HepG2 (cell line): ENCODE data around the gene ZNF730. TPM values are rescaled to one million over a fixed set of nuclear protein-coding genes. Genes with fewer than 3 reads are reported as not detected.

Experiments used
- ATAC-seq: fragments of 200-7000 bp; cut with Tn5 transposase; 3 replicates; pipeline ENCODE4 v1.9.1; 2020; ENCODE audit warnings: mild to moderate bottlenecking, moderate library complexity
- BruUV-seq: library from RNA; stranded (reverse); fragments of 400-500 nt; replicated peaks from 2 replicates; lab custom pipeline; 2021; lab: Mats Ljungman, UMichigan
- CTCF ChIA-PET: fragments of 300-600 bp; formaldehyde crosslinking; extraction: SDS; loops from one replicate; lab custom pipeline; 2021; ENCODE audit warnings: low total read pairs, inconsistent platforms, low intra/inter-chr PET ratio; lab: Yijun Ruan, JAX
- POLR2A ChIA-PET: fragments of 350-600 bp; sonication (Branson Sonifier 250); formaldehyde crosslinking; loops from one replicate; lab custom pipeline; 2020; ENCODE audit warnings: antibody characterized with exemption, inconsistent platforms; lab: Yijun Ruan, JAX
- DNase-seq: peaks from one replicate; pipeline ENCODE4 v3.0.0-alpha.2; 2015; ENCODE audit warnings: low spot score
- FAIRE-seq: peaks from 3 replicates; lab custom pipeline; 2011; peaks lifted over from hg19 to GRCh38; lab: Jason Lieb, UNC
- H2AFZ ChIP-seq: one replicate; pipeline ENCODE4 v1.6.1; 2011; ENCODE audit warnings: low read length, inconsistent platforms
- H3K27ac ChIP-seq: fragments of 300-600 bp; 3 replicates; pipeline ENCODE4 v1.8.0; 2011; ENCODE audit warnings: mixed run types, mild to moderate bottlenecking, mixed read lengths, low read length, inconsistent platforms; ENCODE audit not compliant: insufficient read depth; ENCODE audit errors: extremely low read length
- H3K27me3 ChIP-seq, 2 experiments: fragments of 200-600 bp in 1 of 2; 2 replicates in 1 of 2; 3 replicates in 1 of 2; pipeline versions ENCODE4 v1.6.0 to v1.8.0; 2011; ENCODE audit warnings: low read length in 2 of 2, mild to moderate bottlenecking in 2 of 2, moderate library complexity in 2 of 2, inconsistent platforms in 1 of 2; ENCODE audit not compliant: insufficient read depth in 2 of 2, control insufficient read depth in 1 of 2
- H3K36me3 ChIP-seq, 2 experiments: fragments of 200-600 bp in 1 of 2; replicated peaks in 1 of 2; 2 replicates in 1 of 2; 3 replicates in 1 of 2; pipeline versions ENCODE4 v1.5.1 to v1.8.0; 2011; ENCODE audit warnings: low read length in 2 of 2, inconsistent platforms in 1 of 2; ENCODE audit not compliant: insufficient read depth in 2 of 2, control insufficient read depth in 1 of 2
- H3K4me1 ChIP-seq: 2 replicates; pipeline ENCODE4 v1.5.1; 2012; ENCODE audit warnings: low read length, inconsistent platforms; ENCODE audit not compliant: insufficient read depth
- H3K4me2 ChIP-seq: 2 replicates; pipeline ENCODE4 v1.6.0; 2011; ENCODE audit warnings: low read depth, low read length, inconsistent platforms
- H3K4me3 ChIP-seq, 3 experiments: fragments of 200-600 bp in 1 of 3; sonication (generic), shearing (Covaris generic) in 1 of 3; replicated peaks in 1 of 3; 2 replicates each; pipeline ENCODE4 v1.5.1; 2011 to 2016; ENCODE audit warnings: low read length in 3 of 3, inconsistent platforms in 2 of 3, low read depth in 2 of 3, mild to moderate bottlenecking in 2 of 3, control low read depth in 1 of 3, mixed read lengths in 1 of 3; ENCODE audit not compliant: insufficient read depth in 1 of 3
- H3K79me2 ChIP-seq: one replicate; pipeline ENCODE4 v1.6.1; 2011; ENCODE audit warnings: low read length, inconsistent platforms; ENCODE audit not compliant: insufficient read depth
- H3K9ac ChIP-seq: 2 replicates; pipeline ENCODE4 v1.6.0; 2011; ENCODE audit warnings: mild to moderate bottlenecking, low read depth, low read length, inconsistent platforms; ENCODE audit not compliant: insufficient read depth
- H3K9me3 ChIP-seq: 2 replicates; pipeline ENCODE4 v1.5.1; 2012; ENCODE audit warnings: mild to moderate bottlenecking, low read length
- H4K20me1 ChIP-seq: 2 replicates; pipeline ENCODE4 v1.6.0; 2011; ENCODE audit warnings: inconsistent platforms, mild to moderate bottlenecking, low read length, moderate library complexity; ENCODE audit not compliant: insufficient read depth
- AGO1 ChIP-seq: fragments of 200-400 bp; formaldehyde crosslinking; IDR thresholded peaks from 2 replicates; pipeline ENCODE4 v1.6.1; 2017; ENCODE audit warnings: mild to moderate bottlenecking, low read depth, low read length, moderate library complexity; ENCODE audit not compliant: poor library complexity, severe bottlenecking
- ZNF589 ChIP-seq: sonication (generic); formaldehyde crosslinking; conservative IDR thresholded peaks from 2 replicates; pipeline ENCODE4 v1.8.0; 2022; ENCODE audit warnings: mild to moderate bottlenecking, moderate library complexity, missing genetic modification reagents
- WGBS: methylation state at CpG from one replicate; pipeline ENCODE4 v1.1.6; 2017; ENCODE audit warnings: low lambda C conversion rate; 5-methylcytosine and 5-hydroxymethylcytosine counted together
- in situ Hi-C: cut with HindIII; loops from 2 replicates; pipeline ENCODE4 v1.10.0; 2017; ENCODE audit warnings: low pct_unique_long_range_greater_than_20kb; ENCODE audit not compliant: extremely low pct_ligation_motif_present
- intact Hi-C: fragments of 100-400 bp; cut with micrococcal nuclease; formaldehyde crosslinking; loops from one replicate; pipeline ENCODE4 v1.10.0; 2022; ENCODE audit not compliant: unreplicated experiment
- polyA plus RNA-seq, 8 experiments: library from polyadenylated mRNA; depleted of rRNA in 3 of 8; stranded (reverse) in 7 of 8; unstranded in 1 of 8; fragments of >200 nt; fragmentation: Illumina TruSeq in 4 of 8; extraction: Trizol in 4 of 8; gene quantifications; 2 replicates each; pipeline versions ENCODE4 v1.2.1 to v1.2.3, GENCODE V29; 2011 to 2016; ENCODE audit warnings: low read depth in 4 of 8, missing spikeins in 1 of 8, mixed read lengths in 1 of 8; ENCODE audit not compliant: insufficient read depth in 1 of 8
- total RNA-seq, 5 experiments: library from RNA; depleted of rRNA; stranded (reverse); fragments of >200 nt; fragmentation: Illumina TruSeq; extraction: Trizol; gene quantifications; 2 replicates each; pipeline ENCODE4 v1.2.3, GENCODE V29; 2016; ENCODE audit warnings: low read depth in 1 of 5

ZNF730 gene
- total and polyA plus RNA-seq, 2 of the 13 experiments (the other 11 are each of a cell fraction or from before 2014, with no cell fraction given) = 0.07 TPM; not detected in 1

GRCh38 chr19:23190341-23190740 is 73.5 kb downstream of the ZNF730 start:
- in situ Hi-C loops = no loop called here
- no peaks in the 10 kb centered on the region for H3K27me3 ChIP-seq
- no peaks in the 10 kb centered on the region for H3K4me1 ChIP-seq
- 39% methylated on average over 9 of the region's 9 CpGs for WGBS
- CTCF ChIA-PET = no interaction called here
- H2AFZ ChIP-seq = no peak overlapping the region
- no peak overlapping the region for H3K9ac ChIP-seq
- no peak overlapping the region for H3K4me2 ChIP-seq
- BruUV-seq = no TSS peak
- H3K9me3 ChIP-seq = peaks cover 60% of the 10 kb centered on the region
- H3K27ac ChIP-seq = no peak overlapping the region
- no peak for DNase-seq
- no peaks in the 10 kb centered on the region for H3K79me2 ChIP-seq
- ATAC-seq = no peak
- H4K20me1 ChIP-seq = no peaks in the 10 kb centered on the region
- intact Hi-C loops = no loop called here
- peak; percentile 30 for TF ChIP-seq AGO1
- TF ChIP-seq ZNF589 = no peak
- POLR2A ChIA-PET = no interaction called here
- no peak for FAIRE-seq
- no peak overlapping the region for H3K4me3 ChIP-seq
- no peaks in the 10 kb centered on the region for H3K36me3 ChIP-seq

Other genes with a start within 250 kb of the ZNF730 start
- gene ZNF728, start 113.8 kb upstream of the ZNF730 start, total RNA-seq (2016; rRNA removed; fragmentation: Illumina TruSeq; extraction: Trizol) = not detected in 2 replicates
- gene ZNF728, start 113.8 kb upstream of the ZNF730 start, polyA plus RNA-seq (2011; rRNA removed) = not detected in 2 replicates
- 15.0 and 19.8 TPM in 2 replicates for gene ZNF724, start 133.4 kb downstream of the ZNF730 start, total RNA-seq (2016; rRNA removed; fragmentation: Illumina TruSeq; extraction: Trizol)
- gene ZNF724, start 133.4 kb downstream of the ZNF730 start, polyA plus RNA-seq (2011; rRNA removed) = 1.1 and 1.5 TPM in 2 replicates